Stimulated activated CD4-positive, alpha-beta T cell treated with anti-CD3 and anti-CD28 coated beads, Interleukin-2, amount 100 ng/mL, for 24 hours (primary cell): ENCODE data around the gene QSOX1.
"Not testable (repeated sequence)": the region's sequence is repeated elsewhere in the genome, so short reads cannot be mapped to it uniquely, and the experiment has no call there.

Source experiments
- DNase-seq, 2 donors: peaks; one replicate each; pipeline ENCODE4 v3.0.0-alpha.2; 2020

The QSOX1 gene

DNA sequence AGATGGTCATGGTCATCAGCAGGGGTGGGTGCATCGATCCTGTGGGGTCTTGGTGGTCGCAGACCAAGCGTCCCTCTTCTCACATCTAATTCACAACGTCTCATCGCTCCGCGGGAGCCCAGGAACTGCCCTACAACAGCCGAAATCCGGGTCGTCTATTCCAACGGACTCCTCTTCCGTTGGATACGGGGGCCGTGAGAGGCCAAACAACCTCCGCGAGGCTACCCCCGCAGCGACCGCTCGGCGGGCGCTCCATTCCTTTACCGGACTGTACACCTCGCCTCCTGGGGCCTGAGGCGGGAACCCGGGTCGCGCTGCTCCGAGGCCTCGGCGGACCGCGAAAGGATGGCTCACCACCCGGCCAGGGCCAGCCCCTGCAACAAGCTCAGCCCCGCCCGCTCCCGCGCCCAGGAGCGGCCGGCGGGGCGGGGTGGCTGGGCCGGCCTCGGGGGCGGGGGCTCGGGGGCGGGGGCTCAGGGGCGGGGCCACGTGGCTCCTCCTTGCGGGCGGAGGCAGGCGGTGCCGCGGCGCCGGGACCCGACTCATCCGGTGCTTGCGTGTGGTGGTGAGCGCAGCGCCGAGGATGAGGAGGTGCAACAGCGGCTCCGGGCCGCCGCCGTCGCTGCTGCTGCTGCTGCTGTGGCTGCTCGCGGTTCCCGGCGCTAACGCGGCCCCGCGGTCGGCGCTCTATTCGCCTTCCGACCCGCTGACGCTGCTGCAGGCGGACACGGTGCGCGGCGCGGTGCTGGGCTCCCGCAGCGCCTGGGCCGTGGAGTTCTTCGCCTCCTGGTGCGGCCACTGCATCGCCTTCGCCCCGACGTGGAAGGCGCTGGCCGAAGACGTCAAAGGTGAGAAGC, at the start of gene QSOX1:
TSS of gene QSOX1 (plus strand) at position 545 of the 857 bp plus-strand sequence. CDS start at position 584, 39 bp downstream.
- peak; percentile 86 to 87 for DNase-seq

GRCh38 chr1:180112091-180112490, 42.6 kb upstream of the QSOX1 start:
- DNase-seq, result no peak

DNA sequence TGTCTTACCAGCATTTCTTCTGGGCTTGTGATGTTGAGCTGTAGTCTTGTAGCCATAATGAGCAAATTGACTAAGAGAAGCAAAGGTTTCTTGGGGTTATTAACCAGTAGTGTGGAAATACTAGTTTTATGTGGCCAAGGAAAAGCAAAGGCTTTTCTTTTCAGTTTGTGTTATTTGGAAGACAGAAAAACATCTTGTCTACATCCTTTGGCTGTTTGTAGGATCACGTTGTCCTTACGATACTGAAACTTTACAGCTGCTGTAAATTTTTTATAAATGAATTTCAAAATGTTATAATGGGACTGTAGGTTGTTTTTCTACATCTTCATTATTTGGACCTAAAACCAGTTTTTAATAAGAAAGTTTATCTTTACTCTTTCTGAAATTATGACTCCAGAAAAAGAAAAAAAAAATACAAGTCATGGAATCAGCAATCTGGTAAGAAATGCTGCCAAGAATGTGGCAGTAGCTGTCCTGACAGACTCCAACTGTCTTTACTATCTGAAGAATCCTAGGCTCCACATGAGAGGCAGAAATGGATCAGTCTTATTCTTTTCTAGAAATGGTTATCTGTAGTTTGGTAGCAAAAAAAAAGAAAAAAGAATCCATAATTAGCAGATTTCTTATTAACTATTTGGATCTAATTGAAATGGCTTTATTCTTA, 41.6 kb upstream of the QSOX1 start:
- DNase-seq, result no peak

- DNase-seq, result no peak
These were observed 40.2 kb upstream of the QSOX1 start for GRCh38 chr1:180114396-180114945.

DNA sequence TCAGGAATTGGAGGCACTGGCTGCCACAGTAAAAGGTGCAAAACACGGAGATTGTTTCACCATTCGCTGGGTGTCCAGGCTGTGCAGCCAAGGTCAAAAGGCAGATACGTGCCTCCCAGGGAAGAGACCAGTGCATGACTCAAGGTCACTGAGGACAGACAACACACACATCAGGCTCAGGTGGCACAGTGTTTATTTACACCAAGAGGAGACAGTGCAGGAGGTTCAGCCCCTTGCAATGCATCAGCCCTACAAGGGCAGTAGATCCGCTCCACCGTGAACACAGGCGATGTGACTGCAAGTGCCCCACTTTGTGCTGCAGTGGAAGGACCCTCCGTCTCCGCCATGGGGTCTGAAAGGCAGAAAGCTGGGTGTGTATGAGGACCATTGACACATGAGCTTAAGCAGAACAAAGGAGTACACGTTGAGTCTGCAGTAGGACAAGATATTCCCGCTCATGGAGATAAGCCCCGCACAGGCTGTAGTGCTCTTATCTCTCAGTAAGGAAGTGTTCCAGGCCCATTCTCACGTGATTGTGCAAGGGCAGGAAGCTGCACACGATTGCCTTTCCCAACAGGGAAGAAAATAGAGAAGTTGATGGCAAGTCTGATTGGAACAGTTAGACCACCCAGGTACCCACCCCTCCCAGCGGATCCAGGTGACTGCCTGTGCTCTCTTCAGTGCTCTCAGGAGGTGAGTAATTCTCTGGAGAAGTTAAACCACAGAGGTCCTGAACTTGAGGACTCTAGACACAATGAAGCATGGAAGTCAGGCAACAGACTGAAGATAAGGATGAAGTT, 37.5 kb upstream of the QSOX1 start:
- DNase-seq, result no peak

- no peak for DNase-seq
These were observed 36.9 kb upstream of the QSOX1 start for GRCh38 chr1:180117764-180118116.

DNA sequence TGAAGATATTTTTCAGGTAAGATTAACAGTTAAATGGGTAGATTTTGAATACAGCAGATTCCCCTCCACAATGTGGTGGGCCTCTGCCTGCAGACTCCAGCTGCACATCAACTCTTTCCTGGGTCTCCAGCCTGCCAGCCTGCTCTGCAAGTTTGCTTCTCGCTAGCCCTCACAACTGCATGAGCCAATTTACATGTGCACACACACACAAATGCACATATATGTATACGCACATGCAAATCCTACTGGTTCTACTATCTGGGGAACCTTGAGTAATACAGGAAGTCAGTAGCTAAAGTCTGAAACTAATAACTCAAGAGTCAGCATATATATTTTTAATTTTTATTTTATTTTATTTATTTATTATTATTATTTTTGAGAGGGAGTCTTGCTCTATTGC, 34.8 kb upstream of the QSOX1 start:
- DNase-seq, result no peak

- DNase-seq, result no peak
These were observed 31.2 kb upstream of the QSOX1 start for GRCh38 chr1:180123463-180123936.

DNA sequence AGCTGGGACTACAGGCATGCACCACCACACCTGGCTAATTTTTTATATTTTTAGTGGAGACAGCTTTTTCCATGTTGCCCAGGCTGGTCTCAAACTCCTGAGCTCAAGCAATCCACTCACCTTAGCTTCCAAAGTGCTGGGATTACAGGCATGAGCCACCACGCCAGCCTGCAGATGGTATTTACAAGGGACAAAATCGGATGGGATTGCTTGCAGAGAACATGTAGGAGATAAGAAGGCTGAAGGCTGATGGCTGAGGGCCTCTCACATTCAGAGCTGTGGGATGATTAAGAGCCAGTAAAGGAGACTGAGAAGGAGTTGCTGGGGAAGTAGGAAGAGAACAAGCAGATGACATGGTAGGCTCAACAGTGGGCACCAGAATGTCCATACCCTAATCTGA, 24.0 kb upstream of the QSOX1 start:
- DNase-seq, result no peak

GRCh38 chr1:180131510-180131909, 23.2 kb upstream of the QSOX1 start:
- no peak for DNase-seq

GRCh38 chr1:180133193-180133592, 21.5 kb upstream of the QSOX1 start:
- DNase-seq, result no peak

GRCh38 chr1:180133688-180134087, 21.0 kb upstream of the QSOX1 start:
- DNase-seq, result not testable (repeated sequence)

DNA sequence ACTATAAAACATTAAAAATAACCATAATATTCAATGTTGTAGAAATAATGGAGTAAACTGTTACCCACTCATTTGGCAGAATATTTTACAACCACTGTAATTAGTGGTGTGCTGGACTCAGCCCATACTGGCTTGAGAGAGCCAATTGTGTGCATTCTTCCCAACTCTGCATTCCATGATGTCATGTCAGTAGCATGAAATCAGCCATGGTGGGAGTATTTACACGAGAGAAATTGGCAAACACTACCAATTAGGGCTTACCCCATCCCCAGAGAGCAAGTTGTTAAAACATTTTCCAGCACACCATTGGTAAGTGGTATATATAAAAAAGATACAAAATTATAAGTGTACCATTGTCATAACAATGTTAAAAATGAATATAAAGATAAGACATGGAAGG, 19.1 kb upstream of the QSOX1 start:
- no peak for DNase-seq

DNA sequence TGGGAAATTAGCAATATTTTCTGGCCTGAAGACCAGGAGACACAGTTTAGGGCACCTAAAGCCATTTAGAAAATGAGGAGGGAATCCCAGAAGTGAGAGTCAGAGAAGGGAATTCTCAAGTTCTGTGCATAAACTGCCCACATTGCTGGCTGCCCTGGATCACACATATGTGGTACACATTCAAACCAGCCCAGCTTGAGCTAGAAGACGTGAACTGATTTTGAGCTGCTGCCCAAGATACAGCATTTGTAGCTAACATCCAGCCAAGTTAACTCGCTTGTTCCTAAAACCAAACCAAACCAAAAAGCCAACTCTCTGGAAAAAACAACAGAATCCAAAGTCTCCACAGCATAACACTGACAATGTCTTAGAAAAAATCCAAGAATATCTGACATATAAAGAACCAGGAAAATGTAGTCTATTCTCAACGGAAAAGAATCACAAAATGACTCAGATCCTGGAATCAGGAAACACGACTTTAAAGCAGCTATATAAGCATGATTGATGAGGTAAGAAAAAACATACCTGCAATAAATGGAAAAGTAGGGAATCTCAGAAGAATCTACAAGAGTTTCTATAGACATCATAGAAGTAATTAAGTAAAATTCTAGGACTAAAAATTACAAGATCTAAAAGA, 18.2 kb upstream of the QSOX1 start:
- DNase-seq, result no peak

DNA sequence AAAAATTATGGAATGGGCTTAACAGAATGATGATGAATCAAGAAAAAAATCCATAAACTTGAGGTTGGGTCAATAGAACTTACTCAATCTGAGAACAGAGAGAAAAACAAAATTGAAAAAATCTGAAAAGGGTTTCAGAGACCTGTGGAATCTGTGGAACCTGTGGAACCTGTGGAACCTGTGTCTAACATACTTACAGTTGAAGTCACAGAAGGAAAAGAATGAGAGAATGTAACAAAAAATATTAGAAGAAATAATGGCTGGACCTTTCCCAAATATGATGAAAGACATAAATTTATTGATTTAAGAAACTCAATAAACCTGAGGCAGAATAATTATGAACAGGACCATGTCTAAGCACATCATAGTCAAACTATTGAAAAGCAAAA, 17.7 kb upstream of the QSOX1 start:
- DNase-seq, result no peak

GRCh38 chr1:180137776-180138175, 16.9 kb upstream of the QSOX1 start:
- DNase-seq, result no peak

- no peak for DNase-seq
These were observed 13.2 kb upstream of the QSOX1 start for GRCh38 chr1:180141381-180141934.

DNA sequence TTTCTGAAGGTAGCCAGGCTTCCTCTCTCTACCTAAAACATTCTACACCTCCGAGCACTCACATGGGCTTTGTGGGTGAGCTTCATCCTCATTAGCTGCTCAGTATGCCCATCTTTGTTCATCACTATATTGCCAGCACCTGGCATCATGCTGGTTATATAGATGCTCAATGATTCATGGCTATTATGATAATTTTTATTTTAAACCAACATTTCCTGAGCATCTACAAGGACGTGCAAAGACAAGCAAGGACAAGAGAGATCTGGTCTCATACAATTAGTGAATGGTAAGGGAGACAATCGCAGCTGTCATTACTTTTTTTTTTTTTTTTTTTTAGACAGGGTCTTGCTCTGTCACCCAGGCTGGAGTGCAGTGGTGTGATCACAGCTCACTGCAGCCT, 11.3 kb upstream of the QSOX1 start:
- DNase-seq, result no peak

GRCh38 chr1:180144659-180145357, 9.9 kb upstream of the QSOX1 start:
- DNase-seq, result no peak

- no peak for DNase-seq
These were observed 9.2 kb upstream of the QSOX1 start for GRCh38 chr1:180145446-180145845.

DNA sequence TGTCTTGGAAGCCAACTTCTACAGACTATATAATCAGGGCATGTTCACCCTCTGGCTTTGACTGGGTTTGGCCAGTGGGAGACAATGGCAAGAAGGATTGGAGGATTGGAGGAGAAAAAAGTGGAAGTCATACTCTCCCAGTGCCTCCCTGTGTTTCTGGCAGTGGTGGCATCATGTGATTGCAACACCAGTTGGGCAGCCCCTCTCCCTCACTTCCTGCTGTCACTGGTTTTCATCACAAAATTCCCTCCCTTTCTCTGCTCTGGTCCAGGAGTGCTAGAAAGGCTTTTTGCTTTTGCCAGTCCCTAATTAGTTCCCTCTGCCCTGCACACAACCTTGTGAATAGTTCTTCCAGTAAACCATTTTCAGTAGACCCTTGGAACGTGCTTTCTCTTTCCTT, 3.7 kb upstream of the QSOX1 start:
- no peak for DNase-seq

GRCh38 chr1:180151508-180151907, 3.2 kb upstream of the QSOX1 start:
- no peak for DNase-seq
